Measurements from ENCODE around the gene RCAN2. TPM values are rescaled to one million over a fixed set of nuclear protein-coding genes. Genes with fewer than 3 reads are reported as not detected.

The RCAN2 gene
- total and polyA plus RNA-seq, 7 donors: 5.0 to 22.7 (median 9.1) TPM

- TF ChIP-seq POLR2AphosphoS5 (IDR thresholded peaks at IDR 0.05): no peak
- no peak for TF ChIP-seq CTCF (IDR thresholded peaks at IDR 0.05)
- no peak for TF ChIP-seq EP300 (IDR thresholded peaks at IDR 0.05)
- no peak for TF ChIP-seq POLR2A (IDR thresholded peaks at IDR 0.05)
- H3K4me1 ChIP-seq: no peaks in the 10 kb centered on the region
- H3K4me3 ChIP-seq: no peak overlapping the region
- H3K27me3 ChIP-seq: no peaks in the 10 kb centered on the region
- no peak for DNase-seq
- H3K27ac ChIP-seq: no peak overlapping the region
- no peaks in the 10 kb centered on the region for H3K36me3 ChIP-seq
- intact Hi-C loops (cut with DNase I): no loop called here
- 61 to 63% methylated on average over 2 of the region's 2 CpGs for WGBS, 2 donors
- H3K9me3 ChIP-seq: no peaks in the 10 kb centered on the region
These were observed 214.6 kb downstream of the RCAN2 start for GRCh38 chr6:46276576-46277142.

- TF ChIP-seq POLR2A (IDR thresholded peaks at IDR 0.05) (no peak), EP300 (IDR thresholded peaks at IDR 0.05) (no peak), CTCF (IDR thresholded peaks at IDR 0.05) (no peak), POLR2AphosphoS5 (IDR thresholded peaks at IDR 0.05) (no peak)
- no peaks in the 10 kb centered on the region for H3K9me3 ChIP-seq
- no peaks in the 10 kb centered on the region for H3K4me1 ChIP-seq
- WGBS, 2 donors: 96 to 98% methylated on average over 2 of the region's 2 CpGs
- intact Hi-C loops (cut with DNase I): no loop called here
- no peaks in the 10 kb centered on the region for H3K36me3 ChIP-seq
- H3K4me3 ChIP-seq: no peak overlapping the region
- DNase-seq: no peak
- H3K27ac ChIP-seq: no peak overlapping the region
- no peaks in the 10 kb centered on the region for H3K27me3 ChIP-seq
These were observed 216.7 kb downstream of the RCAN2 start for GRCh38 chr6:46274502-46274901.

DNA sequence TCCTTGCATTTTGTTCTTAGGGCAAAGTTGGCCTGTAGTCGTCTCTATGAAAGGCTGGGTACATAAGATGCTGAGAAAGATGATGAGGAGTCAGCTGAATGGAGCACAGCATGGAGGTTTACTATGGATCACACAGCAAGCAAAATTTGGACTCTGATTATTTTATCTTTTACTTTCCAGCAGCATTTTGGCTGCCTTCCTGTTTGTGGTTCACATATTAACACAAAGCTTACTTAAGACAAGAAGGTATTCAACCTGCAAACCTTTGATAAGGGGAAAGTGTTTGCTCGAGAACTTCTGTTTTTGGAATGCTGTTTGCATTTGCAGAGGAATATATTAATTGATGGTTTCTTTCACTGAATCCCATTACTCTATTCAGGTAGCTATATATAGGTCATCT lies 217.3 kb downstream of the RCAN2 start:
- 13 to 45% methylated on average over 2 of the region's 2 CpGs for WGBS, 2 donors
- TF ChIP-seq POLR2A (IDR thresholded peaks at IDR 0.05) (no peak), CTCF (IDR thresholded peaks at IDR 0.05) (no peak), EP300 (IDR thresholded peaks at IDR 0.05) (no peak), POLR2AphosphoS5 (IDR thresholded peaks at IDR 0.05) (no peak)
- Histone ChIP-seq H3K4me1 (no peaks in the 10 kb centered on the region), H3K36me3 (no peaks in the 10 kb centered on the region), H3K4me3 (no peak overlapping the region), H3K27ac (no peak overlapping the region), H3K9me3 (no peaks in the 10 kb centered on the region), H3K27me3 (no peaks in the 10 kb centered on the region)
- no peak for DNase-seq
- intact Hi-C loops (cut with DNase I): no loop called here

DNA sequence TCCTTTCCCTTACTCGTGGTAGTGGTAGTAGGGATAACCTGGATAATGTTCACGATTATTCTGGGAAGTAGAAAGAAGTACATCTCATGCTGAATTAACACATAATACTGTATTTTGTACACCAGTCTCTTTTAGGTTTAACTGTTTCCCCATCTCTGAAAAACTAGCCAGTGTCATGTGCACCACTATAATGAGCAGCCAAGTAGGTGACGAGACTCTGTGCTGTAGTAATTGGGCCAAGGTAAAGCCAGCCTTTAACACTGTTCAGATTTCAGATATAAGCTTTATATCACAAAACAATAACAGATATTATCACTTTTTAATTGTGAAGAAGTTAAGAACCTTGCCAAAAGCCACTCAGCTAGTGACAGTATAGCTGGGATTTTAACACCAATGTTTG lies 219.5 kb downstream of the RCAN2 start:
- H3K36me3 ChIP-seq: no peaks in the 10 kb centered on the region
- H3K4me3 ChIP-seq: no peak overlapping the region
- no peak for DNase-seq
- no peaks in the 10 kb centered on the region for H3K27me3 ChIP-seq
- H3K27ac ChIP-seq: no peak overlapping the region
- intact Hi-C loops (cut with DNase I): no loop called here
- no peaks in the 10 kb centered on the region for H3K9me3 ChIP-seq
- H3K4me1 ChIP-seq: no peaks in the 10 kb centered on the region
- TF ChIP-seq POLR2A (IDR thresholded peaks at IDR 0.05) (no peak), EP300 (IDR thresholded peaks at IDR 0.05) (no peak), POLR2AphosphoS5 (IDR thresholded peaks at IDR 0.05) (no peak), CTCF (IDR thresholded peaks at IDR 0.05) (no peak)
- 92 to 96% methylated on average over 3 of the region's 3 CpGs for WGBS, 2 donors

DNA sequence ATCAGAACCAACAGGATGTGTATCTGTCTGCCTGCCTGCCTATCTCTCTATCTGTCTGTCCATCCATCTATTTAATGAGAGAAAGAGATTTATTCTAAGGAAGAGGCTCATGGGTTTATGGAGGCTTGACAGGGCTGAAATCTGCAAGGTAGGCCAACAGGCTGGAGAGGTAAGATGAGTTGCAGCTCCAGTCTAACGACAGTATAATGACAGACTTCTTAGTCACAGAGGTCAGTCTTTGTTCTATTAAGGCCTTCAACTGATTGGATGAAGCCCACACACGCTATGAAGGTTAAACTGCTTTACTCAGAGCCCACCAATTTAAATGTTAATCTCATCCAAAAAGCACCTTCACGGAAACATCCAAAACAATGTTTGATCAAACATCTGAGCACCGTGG lies 220.1 kb downstream of the RCAN2 start:
- H3K4me1 ChIP-seq: no peaks in the 10 kb centered on the region
- no peak for DNase-seq
- intact Hi-C loops (cut with DNase I): no loop called here
- WGBS, 2 donors: 83 to 86% methylated on average over 4 of the region's 4 CpGs
- no peak for TF ChIP-seq CTCF (IDR thresholded peaks at IDR 0.05)
- no peaks in the 10 kb centered on the region for H3K9me3 ChIP-seq
- H3K4me3 ChIP-seq: no peak overlapping the region
- no peaks in the 10 kb centered on the region for H3K36me3 ChIP-seq
- H3K27ac ChIP-seq: no peak overlapping the region
- H3K27me3 ChIP-seq: no peaks in the 10 kb centered on the region
